Spinal cord (tissue), 10 donors: Measurements from ENCODE around the gene PPME1. TPM values are rescaled to one million over a fixed set of nuclear protein-coding genes. Genes with fewer than 3 reads are reported as not detected.
A peak's percentile ranks its signal among the peaks of the same experiment; 100 is the strongest.

Experiments used
- DNase-seq, 6 donors: peaks; one replicate each; pipeline versions ENCODE4 v3.0.0 to v3.0.0-alpha.2; 2013 to 2015; ENCODE audit warnings: low spot score in 6 of 6, low read depth in 4 of 6
- H3K27ac ChIP-seq: one replicate; pipeline ENCODE4 v1.5.1; 2013; ENCODE audit warnings: low read depth, low read length, control low read depth
- H3K27me3 ChIP-seq: one replicate; pipeline ENCODE4 v1.6.1; 2013; ENCODE audit warnings: low read length; ENCODE audit not compliant: control insufficient read depth, insufficient read depth
- H3K36me3 ChIP-seq: one replicate; pipeline ENCODE4 v1.6.1; 2013; ENCODE audit warnings: low read length; ENCODE audit not compliant: control insufficient read depth, insufficient read depth
- H3K4me1 ChIP-seq: one replicate; pipeline ENCODE4 v1.6.1; 2013; ENCODE audit warnings: low read length; ENCODE audit not compliant: control insufficient read depth, insufficient read depth
- H3K4me3 ChIP-seq: one replicate; pipeline ENCODE4 v1.5.1; 2013; ENCODE audit warnings: low read depth, low read length, control low read depth
- H3K9me3 ChIP-seq: one replicate; pipeline ENCODE4 v1.6.1; 2013; ENCODE audit warnings: low read length; ENCODE audit not compliant: control insufficient read depth, insufficient read depth
- WGBS: methylation state at CpG from one replicate; pipeline ENCODE4 v1.1.5; 2013; ENCODE audit warnings: missing lambda C conversion rate; ENCODE audit not compliant: insufficient coverage; 5-methylcytosine and 5-hydroxymethylcytosine counted together
- polyA plus RNA-seq, 2 donors: library from polyadenylated mRNA; unstranded; fragments of 120-200 nt; gene quantifications; one replicate each; pipeline ENCODE4 v1.2.1, GENCODE V29; 2013; ENCODE audit not compliant: insufficient read length in 2 of 2
- small RNA-seq: library from RNA; depleted of rRNA; stranded (forward); fragments of <200 nt; gene quantifications from one replicate; pipeline ENCODE3, GENCODE V24; 2014; ENCODE audit warnings: low replicate concordance
- total RNA-seq, 2 donors: library from RNA; depleted of rRNA in 1 of 2; stranded (reverse); fragments of 120-200 nt in 1 of 2; fragments of >200 nt in 1 of 2; gene quantifications; one replicate each; pipeline versions ENCODE4 v1.2.3 to v1.2.4, GENCODE V29; 2013 to 2014
- donor health status: healthy.

PPME1 gene
- total and polyA plus RNA-seq, 4 donors, result 36.1 to 73.8 (median 53.6) TPM

DNA sequence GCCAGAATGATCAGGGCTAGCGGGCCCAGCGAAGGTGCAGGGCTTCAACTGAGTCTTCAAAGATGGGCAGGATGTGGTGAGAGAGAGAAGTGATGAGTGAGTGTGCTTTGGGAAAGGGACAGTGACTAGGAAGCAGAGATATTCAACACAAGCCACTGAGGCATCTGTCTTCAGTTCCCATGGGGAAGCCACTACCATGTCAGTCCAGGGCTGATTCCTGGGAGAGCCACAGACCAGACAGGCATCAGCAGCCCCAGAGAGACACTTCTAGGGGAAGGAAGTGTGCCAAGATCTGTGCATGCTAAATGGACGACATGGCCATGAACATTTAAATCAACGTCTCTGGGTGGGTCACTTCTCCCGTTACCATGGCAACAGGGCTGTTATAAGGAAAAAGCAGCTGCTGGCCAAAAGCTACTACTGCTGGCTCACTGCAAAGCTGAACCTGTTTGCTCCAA is 111.9 kb downstream of the PPME1 start:
- WGBS, result 57% methylated on average over 5 of the region's 5 CpGs
- DNase-seq, result peak in 2 of 6 donors; percentile 21 to 81

DNA sequence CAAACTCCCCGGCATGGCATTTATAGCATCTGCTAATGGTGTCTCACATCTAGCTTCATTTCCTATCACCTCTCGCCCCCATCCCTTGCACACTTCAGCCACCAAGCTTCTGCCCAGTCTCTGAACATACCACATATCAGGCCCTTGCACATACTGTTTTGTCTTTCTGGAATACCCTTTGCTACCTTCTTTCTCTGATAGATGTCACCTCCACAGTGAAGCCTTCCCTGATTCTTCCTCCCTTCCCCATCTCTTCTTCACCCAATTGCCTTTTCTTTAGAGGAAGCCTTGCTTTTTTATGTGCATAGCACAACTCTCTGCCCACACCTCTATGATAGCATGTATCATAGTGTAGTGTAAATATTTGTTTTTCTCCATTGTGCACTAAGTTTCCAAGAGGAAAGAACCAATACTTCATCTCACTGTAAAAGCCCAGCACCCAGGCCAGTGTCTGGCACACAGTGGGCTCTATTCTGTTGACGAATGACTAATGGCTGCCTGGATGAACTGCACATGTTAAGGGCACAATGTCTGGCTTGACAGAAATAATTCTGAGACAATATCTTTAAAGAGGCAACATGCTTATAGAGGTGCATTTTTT is 112.6 kb downstream of the PPME1 start:
- Histone ChIP-seq H3K4me1 (peaks cover 4% of the 10 kb centered on the region), H3K9me3 (no peaks in the 10 kb centered on the region), H3K27me3 (no peaks in the 10 kb centered on the region), H3K4me3 (no peak overlapping the region), H3K27ac (no peak overlapping the region), H3K36me3 (no peaks in the 10 kb centered on the region)
- 55% methylated on average over 2 of the region's 3 CpGs for WGBS
- DNase-seq, result no peak

More for the DNA sequence above, 111.9 kb downstream of the PPME1 start:
- H3K36me3 ChIP-seq, result no peaks in the 10 kb centered on the region
- no peaks in the 10 kb centered on the region for H3K9me3 ChIP-seq
- no peaks in the 10 kb centered on the region for H3K27me3 ChIP-seq
- no peak overlapping the region for H3K27ac ChIP-seq
- H3K4me1 ChIP-seq, result peaks cover 4% of the 10 kb centered on the region
- no peak overlapping the region for H3K4me3 ChIP-seq

DNA sequence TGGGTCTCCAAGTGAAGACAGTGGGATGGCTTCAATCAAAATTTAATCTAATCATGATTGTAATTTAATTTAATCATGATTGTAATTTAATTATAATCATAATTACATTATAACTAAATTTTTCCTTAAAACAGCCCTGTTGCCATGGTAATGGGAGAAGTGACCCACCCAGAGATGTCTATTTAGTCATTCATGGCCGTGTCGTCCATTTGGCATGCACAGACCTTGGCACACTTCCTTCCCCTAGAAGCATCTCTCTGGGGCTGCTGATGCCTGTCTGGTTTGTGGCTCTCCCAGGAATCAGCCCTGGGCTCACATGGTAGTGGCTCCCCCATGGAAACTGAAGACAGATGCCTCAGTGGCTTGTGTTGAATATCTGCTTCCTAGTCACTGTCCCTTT is 113.4 kb downstream of the PPME1 start:
- Histone ChIP-seq H3K9me3 (no peaks in the 10 kb centered on the region), H3K27me3 (no peaks in the 10 kb centered on the region), H3K4me1 (peaks cover 4% of the 10 kb centered on the region), H3K36me3 (no peaks in the 10 kb centered on the region), H3K27ac (no peak overlapping the region), H3K4me3 (no peak overlapping the region)
- 14% methylated on average over 2 of the region's 2 CpGs for WGBS
- DNase-seq, result peak in 1 of 6 donors; percentile 25

DNA sequence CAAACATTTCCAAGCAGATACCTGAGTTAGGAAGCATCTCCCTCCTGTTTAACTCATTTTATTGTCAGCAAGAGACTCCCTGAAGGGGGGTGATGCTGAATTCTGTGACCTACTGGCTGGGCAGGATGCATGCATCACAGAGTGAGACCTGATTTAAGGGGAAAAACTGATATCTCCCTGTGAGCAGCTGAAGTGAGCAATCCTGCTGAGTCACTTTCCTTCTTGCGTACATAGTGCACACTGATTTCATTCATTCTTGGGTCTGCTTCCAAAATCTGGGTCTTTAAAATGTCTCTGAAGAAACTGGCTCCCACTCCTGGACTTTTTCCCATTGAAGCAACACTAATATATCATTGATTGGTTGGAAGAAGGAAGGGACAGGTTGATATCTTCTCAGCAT is 117.1 kb downstream of the PPME1 start:
- Histone ChIP-seq H3K4me3 (no peak overlapping the region), H3K27me3 (no peaks in the 10 kb centered on the region)
- WGBS, result 67% methylated on average over 1 of the region's 1 CpG

DNA sequence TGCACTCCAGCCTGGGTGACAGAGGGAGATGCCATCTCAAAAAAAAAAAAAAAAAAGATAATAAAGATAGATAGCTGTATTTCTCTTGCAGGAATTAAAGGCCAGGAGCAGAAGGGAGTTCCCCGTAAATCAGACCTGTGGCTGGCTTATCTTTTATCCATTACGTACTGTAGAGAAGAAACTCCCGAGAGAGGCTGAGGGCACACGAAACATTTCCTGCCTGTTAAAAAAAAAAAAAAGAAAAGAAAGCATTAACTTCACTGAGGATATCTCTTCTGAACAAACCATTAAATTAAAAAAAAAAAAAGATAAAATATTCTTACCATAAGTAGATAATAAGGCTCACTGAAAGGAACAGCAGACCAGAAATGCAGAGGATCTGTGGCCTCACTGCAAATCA is 117.8 kb downstream of the PPME1 start:
- Histone ChIP-seq H3K27me3 (no peaks in the 10 kb centered on the region), H3K9me3 (no peaks in the 10 kb centered on the region), H3K27ac (no peak overlapping the region), H3K36me3 (no peaks in the 10 kb centered on the region), H3K4me1 (no peaks in the 10 kb centered on the region), H3K4me3 (no peak overlapping the region)
- no peak for DNase-seq
- WGBS, result no CpG with 5 or more reads among the region's 4 CpGs

More for the DNA sequence above, 117.1 kb downstream of the PPME1 start:
- Histone ChIP-seq H3K27ac (no peak overlapping the region), H3K4me1 (no peaks in the 10 kb centered on the region), H3K36me3 (no peaks in the 10 kb centered on the region), H3K9me3 (no peaks in the 10 kb centered on the region)
- peak in 1 of 6 donors; percentile 33 for DNase-seq

DNA sequence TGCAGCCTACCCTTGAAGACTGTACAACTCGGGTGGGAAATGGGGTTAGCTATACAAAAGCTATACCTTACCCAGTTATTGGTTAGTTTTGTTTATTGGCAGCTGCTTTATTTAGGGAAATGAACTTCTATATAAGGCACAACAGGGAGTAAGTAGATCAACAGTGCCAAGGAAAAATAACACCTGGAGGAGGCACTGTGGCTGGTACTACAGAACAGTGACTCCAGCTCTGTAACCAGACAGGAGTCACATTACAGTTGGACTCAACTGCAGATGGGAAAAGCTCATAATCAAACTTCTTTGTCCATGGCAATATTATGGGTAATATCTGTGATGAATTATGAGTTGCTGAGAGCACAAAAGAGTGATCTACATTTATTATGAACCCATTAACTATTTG is 126.4 kb downstream of the PPME1 start:
- Histone ChIP-seq H3K4me1 (no peaks in the 10 kb centered on the region), H3K4me3 (no peak overlapping the region), H3K9me3 (no peaks in the 10 kb centered on the region), H3K36me3 (no peaks in the 10 kb centered on the region), H3K27me3 (no peaks in the 10 kb centered on the region), H3K27ac (no peak overlapping the region)
- WGBS, result no CpG with 5 or more reads among the region's 1 CpG
- DNase-seq, result no peak

DNA sequence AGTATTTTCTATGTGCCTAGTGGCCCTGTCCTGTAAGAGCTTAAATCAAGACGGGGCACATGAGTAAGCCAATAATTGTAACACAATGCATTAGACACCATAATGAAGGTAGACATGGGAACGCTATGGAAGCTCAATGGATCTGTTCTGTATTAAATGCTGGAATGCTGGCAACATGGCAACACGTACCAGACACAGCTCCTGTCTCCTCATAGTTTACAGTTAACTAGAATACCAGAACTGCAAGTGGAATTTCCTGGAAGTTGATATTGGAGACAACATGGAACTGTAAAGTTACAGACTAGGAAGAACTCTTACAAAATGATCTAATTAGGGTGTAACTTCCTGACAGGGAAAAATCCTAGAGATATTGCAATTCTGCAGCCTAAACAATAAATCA is 127.9 kb downstream of the PPME1 start:
- no peak overlapping the region for H3K27ac ChIP-seq
- WGBS, result no CpG with 5 or more reads among the region's 3 CpGs
- no peaks in the 10 kb centered on the region for H3K27me3 ChIP-seq
- no peaks in the 10 kb centered on the region for H3K9me3 ChIP-seq
- DNase-seq, result no peak
- no peaks in the 10 kb centered on the region for H3K4me1 ChIP-seq
- no peak overlapping the region for H3K4me3 ChIP-seq
- H3K36me3 ChIP-seq, result no peaks in the 10 kb centered on the region

Small RNAs within 50 kb of the gene (small RNA-seq; reads per million reads assigned to genes)
- not detected for gene AP002392.1
- gene RF00409, result not detected

Other genes starting within 250 kb of the PPME1 start
- 1 to 10 TPM in 1 of 2 donors, under 1 TPM in 1; 0.40 to 7.2 TPM for gene DNAJB13, start 220.3 kb upstream of the PPME1 start, total RNA-seq
- 1 to 10 TPM; 4.2 to 5.1 TPM for gene DNAJB13, start 220.3 kb upstream of the PPME1 start, polyA plus RNA-seq
- gene UCP2, start 188.4 kb upstream of the PPME1 start, total RNA-seq, result 10 to 100 TPM; 12.2 to 21.5 TPM
- gene UCP2, start 188.4 kb upstream of the PPME1 start, polyA plus RNA-seq, result 10 to 100 TPM; 52.3 to 62.0 TPM
- gene UCP3, start 162.2 kb upstream of the PPME1 start, total RNA-seq, result 1 to 10 TPM in 1 of 2 donors, under 1 TPM in 1; 0.89 to 2.5 TPM
- gene UCP3, start 162.2 kb upstream of the PPME1 start, polyA plus RNA-seq, result 1 to 10 TPM; 3.0 to 5.5 TPM
- gene C2CD3, start 287 bp upstream of the PPME1 start, total RNA-seq, result 10 to 100 TPM; 18.7 to 23.4 TPM
- 10 to 100 TPM; 22.1 to 22.8 TPM for gene C2CD3, start 287 bp upstream of the PPME1 start, polyA plus RNA-seq
- gene P4HA3, start 140.4 kb downstream of the PPME1 start, total RNA-seq, result 1 to 10 TPM; 5.4 to 6.9 TPM
- 1 to 10 TPM; 1.2 to 3.3 TPM for gene P4HA3, start 140.4 kb downstream of the PPME1 start, polyA plus RNA-seq
- 100 to 1,000 TPM in 1 of 2 donors, 10 to 100 TPM in 1; 20.2 to 116 TPM for gene PGM2L1, start 227.1 kb downstream of the PPME1 start, total RNA-seq
- 10 to 100 TPM; 50.9 to 71.8 TPM for gene PGM2L1, start 227.1 kb downstream of the PPME1 start, polyA plus RNA-seq